ENCODE results near the gene SLC30A9.

SLC30A9 gene

DNA sequence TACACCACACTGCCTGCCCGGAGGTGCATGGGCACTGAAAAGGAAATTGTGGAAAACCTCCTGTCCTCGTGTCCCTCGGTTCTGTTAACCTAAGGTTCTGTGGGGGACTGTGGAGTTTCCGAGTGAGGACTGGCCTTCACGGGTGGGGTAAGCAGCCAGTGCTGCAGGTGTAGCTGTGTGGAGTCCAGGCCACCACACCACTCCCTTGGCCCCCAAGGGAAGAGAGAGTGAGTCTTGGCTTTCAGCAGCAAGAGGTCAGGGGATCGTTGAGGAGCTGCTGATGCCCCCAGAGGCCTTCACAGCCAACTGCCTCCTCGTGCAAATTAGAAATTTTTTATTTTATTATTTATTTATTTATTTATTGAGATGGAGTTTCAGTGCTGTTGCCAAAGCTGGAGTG lies 141.8 kb downstream of the SLC30A9 start:
- in situ Hi-C loops (cut with MboI; ENCODE audit: low sequenced_read_pairs): no loop called here

DNA sequence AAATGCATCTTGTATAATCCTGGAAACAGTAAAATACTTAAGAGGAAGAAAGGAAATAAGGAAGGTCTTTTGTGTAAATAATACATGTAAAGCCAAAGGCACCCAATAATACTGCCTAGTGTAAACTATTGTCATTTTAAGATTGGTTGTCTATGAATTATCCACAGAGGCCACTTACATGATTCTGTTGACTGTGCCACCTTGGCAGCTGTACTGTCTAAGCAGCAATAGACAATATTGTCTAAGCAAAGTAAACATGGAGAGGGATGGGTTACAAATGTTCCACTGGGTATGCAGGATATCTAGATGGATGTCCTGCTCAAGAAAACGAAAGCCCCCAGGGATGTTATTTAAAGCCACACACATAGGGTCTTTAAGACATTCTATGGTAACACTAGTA lies 142.7 kb downstream of the SLC30A9 start:
- in situ Hi-C loops (cut with MboI; ENCODE audit: low sequenced_read_pairs): no loop called here

GRCh38 chr4:42136371-42136770 lies 146.0 kb downstream of the SLC30A9 start:
- in situ Hi-C loops (cut with MboI; ENCODE audit: low sequenced_read_pairs): no loop called here
